ENCODE data around the gene COL18A1.
"Not testable (repeated sequence)": the region's sequence is repeated elsewhere in the genome, so short reads cannot be mapped to it uniquely, and the experiment has no call there.

Gene COL18A1

GRCh38 chr21:45551783-45552695, 147.1 kb downstream of the COL18A1 start:
- no peak for DNase-seq

- DNase-seq: no peak
These were observed 147.9 kb downstream of the COL18A1 start for GRCh38 chr21:45552696-45553391.

GRCh38 chr21:45554477-45555175, 149.7 kb downstream of the COL18A1 start:
- DNase-seq: peak; percentile 7

GRCh38 chr21:45555251-45555556, 150.2 kb downstream of the COL18A1 start:
- no peak for DNase-seq

GRCh38 chr21:45555557-45556301, 150.8 kb downstream of the COL18A1 start:
- peak; percentile 18 for DNase-seq

- DNase-seq: no peak
These were observed 151.3 kb downstream of the COL18A1 start for GRCh38 chr21:45556302-45556644.

GRCh38 chr21:45556645-45557615, 152.0 kb downstream of the COL18A1 start:
- no peak for DNase-seq

GRCh38 chr21:45557616-45558043, 152.7 kb downstream of the COL18A1 start:
- DNase-seq: no peak

- DNase-seq: no peak
These were observed 153.2 kb downstream of the COL18A1 start for GRCh38 chr21:45558044-45558721.

GRCh38 chr21:45559216-45560105, 154.5 kb downstream of the COL18A1 start:
- no peak for DNase-seq

GRCh38 chr21:45560106-45561021, 155.4 kb downstream of the COL18A1 start:
- DNase-seq: no peak

- not testable (repeated sequence) for DNase-seq
These were observed 156.3 kb downstream of the COL18A1 start for GRCh38 chr21:45561241-45561640.

GRCh38 chr21:45562402-45562801, 157.4 kb downstream of the COL18A1 start:
- no peak for DNase-seq

- no peak for DNase-seq
These were observed 158.0 kb downstream of the COL18A1 start for GRCh38 chr21:45562965-45563364.

Data from DMS 273 treated with DMSO at 0.1 percent for 48 hours (cell line).